ENCODE measurements around the gene FSTL5.

- TF ChIP-seq, protein P1, sequence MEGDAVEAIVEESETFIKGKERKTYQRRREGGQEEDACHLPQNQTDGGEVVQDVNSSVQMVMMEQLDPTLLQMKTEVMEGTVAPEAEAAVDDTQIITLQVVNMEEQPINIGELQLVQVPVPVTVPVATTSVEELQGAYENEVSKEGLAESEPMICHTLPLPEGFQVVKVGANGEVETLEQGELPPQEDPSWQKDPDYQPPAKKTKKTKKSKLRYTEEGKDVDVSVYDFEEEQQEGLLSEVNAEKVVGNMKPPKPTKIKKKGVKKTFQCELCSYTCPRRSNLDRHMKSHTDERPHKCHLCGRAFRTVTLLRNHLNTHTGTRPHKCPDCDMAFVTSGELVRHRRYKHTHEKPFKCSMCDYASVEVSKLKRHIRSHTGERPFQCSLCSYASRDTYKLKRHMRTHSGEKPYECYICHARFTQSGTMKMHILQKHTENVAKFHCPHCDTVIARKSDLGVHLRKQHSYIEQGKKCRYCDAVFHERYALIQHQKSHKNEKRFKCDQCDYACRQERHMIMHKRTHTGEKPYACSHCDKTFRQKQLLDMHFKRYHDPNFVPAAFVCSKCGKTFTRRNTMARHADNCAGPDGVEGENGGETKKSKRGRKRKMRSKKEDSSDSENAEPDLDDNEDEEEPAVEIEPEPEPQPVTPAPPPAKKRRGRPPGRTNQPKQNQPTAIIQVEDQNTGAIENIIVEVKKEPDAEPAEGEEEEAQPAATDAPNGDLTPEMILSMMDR (IDR thresholded peaks at IDR 0.05; ENCODE audit: poor library complexity), result no peak
- TF ChIP-seq EZH2 (IDR thresholded peaks at IDR 0.05; ENCODE audit: borderline replicate concordance), result no peak
Measured at GRCh38 chr4:161704653-161705052, 459.1 kb downstream of the FSTL5 start.

All from hepatocyte (in vitro differentiated cells).